Glomerular visceral epithelial cell (primary cell): ENCODE results near the gene BAK1.
A peak's percentile ranks its signal among the peaks of the same experiment; 100 is the strongest.
"Not testable (repeated sequence)": the region's sequence is repeated elsewhere in the genome, so short reads cannot be mapped to it uniquely, and the experiment has no call there.

ENCODE experiments used
- DNase-seq: peaks from one replicate; pipeline ENCODE4 v3.0.0-alpha.2; 2016; ENCODE audit errors: extremely low spot score

The BAK1 gene

GRCh38 chr6:33586108-33586640, 6.1 kb upstream of the BAK1 start:
- no peak for DNase-seq

GRCh38 chr6:33585403-33586107, 5.5 kb upstream of the BAK1 start:
- DNase-seq: peak; percentile 82

GRCh38 chr6:33584700-33585402, 4.8 kb upstream of the BAK1 start:
- no peak for DNase-seq

- no peak for DNase-seq
These were observed 3.6 kb upstream of the BAK1 start for GRCh38 chr6:33583591-33584155.

- no peak for DNase-seq
These were observed 1.1 kb upstream of the BAK1 start for GRCh38 chr6:33581186-33581585.

GRCh38 chr6:33578588-33579011, 1.5 kb downstream of the BAK1 start:
- DNase-seq: no peak

GRCh38 chr6:33578164-33578563, 1.9 kb downstream of the BAK1 start:
- DNase-seq: no peak

- no peak for DNase-seq
These were observed 2.4 kb downstream of the BAK1 start for GRCh38 chr6:33577718-33578117.

- DNase-seq: no peak
These were observed 3.0 kb downstream of the BAK1 start for GRCh38 chr6:33577106-33577535.

- DNase-seq: no peak
These were observed 3.4 kb downstream of the BAK1 start for GRCh38 chr6:33576668-33577067.

- DNase-seq: no peak
These were observed 4.9 kb downstream of the BAK1 start for GRCh38 chr6:33575211-33575610.

GRCh38 chr6:33571637-33572316, 8.3 kb downstream of the BAK1 start:
- no peak for DNase-seq

- peak; percentile 57 for DNase-seq
These were observed 9.1 kb downstream of the BAK1 start for GRCh38 chr6:33570806-33571636.

GRCh38 chr6:33568826-33569570, 11.1 kb downstream of the BAK1 start:
- DNase-seq: no peak

GRCh38 chr6:33567836-33568235, 12.2 kb downstream of the BAK1 start:
- DNase-seq: no peak

- peak; percentile 55 for DNase-seq
These were observed 13.6 kb downstream of the BAK1 start for GRCh38 chr6:33566182-33567084.

GRCh38 chr6:33558801-33559200, 21.3 kb downstream of the BAK1 start:
- no peak for DNase-seq

- no peak for DNase-seq
These were observed 22.7 kb downstream of the BAK1 start for GRCh38 chr6:33557376-33557775.

GRCh38 chr6:33552883-33553282, 27.2 kb downstream of the BAK1 start:
- not testable (repeated sequence) for DNase-seq
